Measurements from ENCODE around the gene PGM2. TPM values are rescaled to one million over a fixed set of nuclear protein-coding genes. Genes with fewer than 3 reads are reported as not detected.

PGM2 gene
- polyA plus RNA-seq, 1 donor from 2014 or later = 9.3 TPM

GRCh38 chr4:37858112-37858511, 31.6 kb downstream of the PGM2 start:
- Histone ChIP-seq H3K27ac (ENCODE audit: low read length) (no peak overlapping the region), H3F3A (ENCODE audit: insufficient read depth, low read length, poor library complexity, severe bottlenecking) (no peaks in the 10 kb centered on the region), H2AFZ (ENCODE audit: low read depth, low read length) (no peak overlapping the region), H3K9ac (ENCODE audit: low read length) (no peak overlapping the region), H4K20me1 (ENCODE audit: insufficient read depth) (no peaks in the 10 kb centered on the region), H3K79me2 (replicated peaks; ENCODE audit: insufficient read depth, low read length) (no peaks in the 10 kb centered on the region), H3K36me3 (ENCODE audit: insufficient read depth, low read length) (no peaks in the 10 kb centered on the region), H3K4me3 (ENCODE audit: low read length) (no peak overlapping the region), H3K9me2 (ENCODE audit: insufficient read depth, low read length) (no peaks in the 10 kb centered on the region), H3K9me3 (ENCODE audit: low read length) (no peaks in the 10 kb centered on the region), H3K27me3 (ENCODE audit: insufficient read depth, low read depth, low read length) (no peaks in the 10 kb centered on the region), H3K4me2 (ENCODE audit: low read length) (no peak overlapping the region)
- TF ChIP-seq POLR2AphosphoS5 (IDR thresholded peaks at IDR 0.05) = no peak
- no peak for TF ChIP-seq RAD21 (conservative IDR thresholded peaks at IDR 0.05)
- TF ChIP-seq TAF1 (IDR thresholded peaks at IDR 0.05; ENCODE audit: low read depth) = no peak
- TF ChIP-seq SMC3 (conservative IDR thresholded peaks at IDR 0.05; ENCODE audit: poor library complexity) = no peak
- no peak for TF ChIP-seq EP300 (conservative IDR thresholded peaks at IDR 0.05; ENCODE audit: poor library complexity, severe bottlenecking)
- no peak for TF ChIP-seq EZH2 (IDR thresholded peaks at IDR 0.05; ENCODE audit: borderline replicate concordance, insufficient read depth, low read length, poor library complexity, severe bottlenecking)
- TF ChIP-seq MXI1 (conservative IDR thresholded peaks at IDR 0.05; ENCODE audit: poor library complexity, severe bottlenecking) = no peak

GRCh38 chr4:37858872-37859271, 32.4 kb downstream of the PGM2 start:
- Histone ChIP-seq H3K4me3 (ENCODE audit: low read length) (no peak overlapping the region), H4K20me1 (ENCODE audit: insufficient read depth) (no peaks in the 10 kb centered on the region), H3K36me3 (ENCODE audit: insufficient read depth, low read length) (no peaks in the 10 kb centered on the region), H3K79me2 (replicated peaks; ENCODE audit: insufficient read depth, low read length) (no peaks in the 10 kb centered on the region), H3K9me3 (ENCODE audit: low read length) (no peaks in the 10 kb centered on the region), H2AFZ (ENCODE audit: low read depth, low read length) (no peak overlapping the region), H3K27me3 (ENCODE audit: insufficient read depth, low read depth, low read length) (no peaks in the 10 kb centered on the region), H3K9me2 (ENCODE audit: insufficient read depth, low read length) (no peaks in the 10 kb centered on the region), H3K27ac (ENCODE audit: low read length) (no peak overlapping the region), H3K9ac (ENCODE audit: low read length) (no peak overlapping the region), H3K4me2 (ENCODE audit: low read length) (no peak overlapping the region), H3F3A (ENCODE audit: insufficient read depth, low read length, poor library complexity, severe bottlenecking) (no peaks in the 10 kb centered on the region)
- no peak for TF ChIP-seq MXI1 (conservative IDR thresholded peaks at IDR 0.05; ENCODE audit: poor library complexity, severe bottlenecking)
- no peak for TF ChIP-seq REST (IDR thresholded peaks at IDR 0.05; ENCODE audit: borderline replicate concordance)
- no peak for TF ChIP-seq CTCF (IDR thresholded peaks at IDR 0.05; ENCODE audit: poor library complexity, severe bottlenecking)
- no peak for TF ChIP-seq POLR2AphosphoS5 (IDR thresholded peaks at IDR 0.05)
- TF ChIP-seq EP300 (conservative IDR thresholded peaks at IDR 0.05; ENCODE audit: poor library complexity, severe bottlenecking) = no peak
- TF ChIP-seq RAD21 (conservative IDR thresholded peaks at IDR 0.05) = no peak
- no peak for TF ChIP-seq EZH2 (IDR thresholded peaks at IDR 0.05; ENCODE audit: borderline replicate concordance, insufficient read depth, low read length, poor library complexity, severe bottlenecking)
- no peak for TF ChIP-seq TAF1 (IDR thresholded peaks at IDR 0.05; ENCODE audit: low read depth)
- TF ChIP-seq SMC3 (conservative IDR thresholded peaks at IDR 0.05; ENCODE audit: poor library complexity) = no peak
